A549 (cell line): ENCODE data around the gene CHD6.

ENCODE experiments used
- EP300 ChIP-seq, 2 experiments: fragments of >200 bp; sonication (Bioruptor Twin); formaldehyde crosslinking; IDR thresholded peaks; 2 replicates in 1 of 2; 3 replicates in 1 of 2; pipeline ENCODE4 v1.6.1; 2016 to 2017
- POLR2A ChIP-seq: IDR thresholded peaks from 2 replicates; pipeline ENCODE4 v1.6.1; 2012; ENCODE audit warnings: mild to moderate bottlenecking, low read length
- TF ChIP-seq, protein P1 (sequence below): fragments of >200 bp; sonication (Bioruptor Twin); formaldehyde crosslinking; IDR thresholded peaks from 3 replicates; pipeline ENCODE4 v1.5.1; 2016

DNA sequence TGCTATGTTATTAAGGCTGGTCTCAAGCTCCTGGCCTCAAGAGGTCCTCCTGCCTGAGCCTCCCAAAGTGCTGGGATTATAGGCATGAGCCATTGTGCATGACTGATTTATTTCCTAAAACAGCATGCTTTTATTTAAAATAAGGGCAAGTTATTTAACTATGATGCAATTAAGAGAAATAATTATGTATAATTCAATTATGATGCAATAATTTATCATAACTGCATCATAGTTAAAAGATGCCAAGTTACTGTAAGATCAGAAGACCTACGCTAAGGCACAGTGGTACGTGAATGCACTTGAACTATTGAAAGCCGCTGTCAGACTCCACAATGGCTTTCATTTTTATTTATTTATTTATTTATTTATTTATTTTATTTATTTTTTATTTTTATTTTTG, 227.3 kb downstream of the CHD6 start:
- TF ChIP-seq, protein P1, sequence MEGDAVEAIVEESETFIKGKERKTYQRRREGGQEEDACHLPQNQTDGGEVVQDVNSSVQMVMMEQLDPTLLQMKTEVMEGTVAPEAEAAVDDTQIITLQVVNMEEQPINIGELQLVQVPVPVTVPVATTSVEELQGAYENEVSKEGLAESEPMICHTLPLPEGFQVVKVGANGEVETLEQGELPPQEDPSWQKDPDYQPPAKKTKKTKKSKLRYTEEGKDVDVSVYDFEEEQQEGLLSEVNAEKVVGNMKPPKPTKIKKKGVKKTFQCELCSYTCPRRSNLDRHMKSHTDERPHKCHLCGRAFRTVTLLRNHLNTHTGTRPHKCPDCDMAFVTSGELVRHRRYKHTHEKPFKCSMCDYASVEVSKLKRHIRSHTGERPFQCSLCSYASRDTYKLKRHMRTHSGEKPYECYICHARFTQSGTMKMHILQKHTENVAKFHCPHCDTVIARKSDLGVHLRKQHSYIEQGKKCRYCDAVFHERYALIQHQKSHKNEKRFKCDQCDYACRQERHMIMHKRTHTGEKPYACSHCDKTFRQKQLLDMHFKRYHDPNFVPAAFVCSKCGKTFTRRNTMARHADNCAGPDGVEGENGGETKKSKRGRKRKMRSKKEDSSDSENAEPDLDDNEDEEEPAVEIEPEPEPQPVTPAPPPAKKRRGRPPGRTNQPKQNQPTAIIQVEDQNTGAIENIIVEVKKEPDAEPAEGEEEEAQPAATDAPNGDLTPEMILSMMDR = no peak
- TF ChIP-seq POLR2A = no peak
- no peak for TF ChIP-seq EP300 (IDR thresholded peaks at IDR 0.05)
